CD4-positive, CD25-positive, alpha-beta regulatory T cell (primary cell): ENCODE measurements around the gene TIMM44. TPM values are rescaled to one million over a fixed set of nuclear protein-coding genes. Genes with fewer than 3 reads are reported as not detected.

Experiments used
- ATAC-seq, 2 donors: fragments of 150-1000 bp; cut with Tn5 transposase; one replicate each; pipeline ENCODE4 v1.10.0; 2021; ENCODE audit warnings: low read depth in 2 of 2, moderate number of reproducible peaks in 2 of 2, moderate library complexity in 1 of 2
- DNase-seq, 3 donors: peaks; one replicate each; pipeline versions ENCODE4 v3.0.0 to v3.0.0-alpha.2; 2012 to 2022; ENCODE audit warnings: mixed read lengths in 1 of 3
- H3K27ac ChIP-seq: one replicate; pipeline ENCODE4 v1.7.0; 2013; ENCODE audit warnings: mild to moderate bottlenecking, low read length; ENCODE audit not compliant: insufficient read depth, poor library complexity, severe bottlenecking
- H3K27me3 ChIP-seq: one replicate; pipeline ENCODE4 v1.7.0; 2013; ENCODE audit warnings: low read length; ENCODE audit not compliant: control insufficient read depth, insufficient read depth
- H3K36me3 ChIP-seq: one replicate; pipeline ENCODE4 v1.7.0; 2013; ENCODE audit warnings: mild to moderate bottlenecking, low read length, moderate library complexity; ENCODE audit not compliant: control insufficient read depth, insufficient read depth
- H3K4me1 ChIP-seq: 2 replicates; pipeline ENCODE4 v1.7.0; 2013; ENCODE audit warnings: mild to moderate bottlenecking, low read length; ENCODE audit not compliant: insufficient read depth, control insufficient read depth, poor library complexity, severe bottlenecking
- H3K4me3 ChIP-seq: one replicate; pipeline ENCODE4 v1.7.0; 2013; ENCODE audit warnings: low read depth, mild to moderate bottlenecking, low read length, moderate library complexity
- H3K9me3 ChIP-seq, 2 experiments: 1 replicate in 1 of 2; 2 replicates in 1 of 2; pipeline ENCODE4 v1.7.0; 2013; ENCODE audit warnings: low read length in 2 of 2, mild to moderate bottlenecking in 1 of 2, moderate library complexity in 1 of 2; ENCODE audit not compliant: control insufficient read depth in 2 of 2
- H3K27ac Mint-ChIP-seq, 3 donors: one replicate each; pipeline ENCODE4 v1.8.0; 2020 to 2022; ENCODE audit warnings: mild to moderate bottlenecking in 3 of 3, mixed read lengths in 3 of 3, moderate library complexity in 2 of 3
- H3K27me3 Mint-ChIP-seq: one replicate; pipeline ENCODE4 v1.8.0; 2022; ENCODE audit warnings: mild to moderate bottlenecking, mixed read lengths
- H3K36me3 Mint-ChIP-seq: one replicate; pipeline ENCODE4 v1.8.0; 2020; ENCODE audit warnings: mixed read lengths
- H3K4me1 Mint-ChIP-seq, 4 donors: one replicate each; pipeline ENCODE4 v1.8.0; 2020 to 2022; ENCODE audit warnings: mixed read lengths in 4 of 4, mild to moderate bottlenecking in 1 of 4
- H3K4me3 Mint-ChIP-seq, 4 donors: one replicate each; pipeline ENCODE4 v1.8.0; 2020 to 2022; ENCODE audit warnings: mild to moderate bottlenecking in 4 of 4, mixed read lengths in 4 of 4, moderate library complexity in 3 of 4
- H3K9me3 Mint-ChIP-seq, 7 donors: one replicate each; pipeline ENCODE4 v1.8.0; 2020 to 2022; ENCODE audit warnings: mixed read lengths in 7 of 7, mild to moderate bottlenecking in 3 of 7, moderate library complexity in 2 of 7
- polyA plus RNA-seq, 4 donors: library from polyadenylated mRNA; unstranded; fragments of 300-500 nt; fragmentation: Illumina TruSeq; gene quantifications; one replicate each; pipeline ENCODE4 v1.2.3, GENCODE V29; 2021
- total RNA-seq: library from RNA; stranded (reverse); gene quantifications from one replicate; pipeline ENCODE4 v1.2.3, GENCODE V29; 2022

The TIMM44 gene
- total and polyA plus RNA-seq, 5 donors from 2014 or later, result 14.0 to 72.5 (median 15.0) TPM

- H3K4me1 Mint-ChIP-seq, result peaks cover 5 to 44% (median 18%) of the 10 kb centered on the region in 4 donors
- no peaks in the 10 kb centered on the region for H3K27me3 ChIP-seq
- H3K36me3 ChIP-seq, result no peaks in the 10 kb centered on the region
- DNase-seq (no peak), ATAC-seq (no peak)
- peaks cover 6% of the 10 kb centered on the region for H3K36me3 Mint-ChIP-seq
- H3K4me3 Mint-ChIP-seq, result peak overlapping the region; percentile 90 to 99 (median 94)
- H3K27me3 Mint-ChIP-seq, result peaks cover 9% of the 10 kb centered on the region
- H3K4me1 ChIP-seq, result peaks cover 38% of the 10 kb centered on the region
- no peaks in the 10 kb centered on the region for H3K9me3 ChIP-seq
- H3K9me3 Mint-ChIP-seq, result peaks cover 0 to 9% (median 0%) of the 10 kb centered on the region in 7 donors
- peak overlapping the region; percentile 77 for H3K4me3 ChIP-seq
- H3K27ac Mint-ChIP-seq, result peak overlapping the region; percentile 74 to 94 (median 88)
- peak overlapping the region; percentile 85 for H3K27ac ChIP-seq
Measured at GRCh38 chr19:7902796-7903243, 40.6 kb downstream of the TIMM44 start.

DNA sequence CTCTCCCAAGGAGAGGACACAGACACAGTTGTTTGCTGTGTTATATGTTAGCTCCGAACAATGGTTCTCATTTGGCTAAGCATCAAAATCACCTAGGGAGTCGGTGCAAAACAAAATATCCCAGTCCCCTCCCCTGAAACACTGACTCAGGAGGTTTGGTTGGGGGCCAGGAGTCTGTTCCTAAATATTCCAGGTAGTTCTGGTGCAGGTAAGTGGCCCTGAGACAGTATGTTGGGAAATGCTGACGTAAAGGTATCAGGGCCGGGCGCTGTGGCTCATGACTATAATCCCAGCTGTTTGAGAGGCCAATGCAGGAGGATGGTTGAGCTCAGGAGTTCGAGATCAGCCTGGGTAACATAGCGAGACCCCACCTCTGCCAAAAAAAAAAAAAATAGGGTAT lies 42.1 kb downstream of the TIMM44 start:
- H3K4me1 ChIP-seq, result peaks cover 31% of the 10 kb centered on the region
- Mint-ChIP-seq H3K36me3 (peaks cover 6% of the 10 kb centered on the region), H3K27ac (peak overlapping the region in 1 of 3 donors; percentile 32), H3K27me3 (peaks cover 9% of the 10 kb centered on the region), H3K9me3 (peaks cover 0 to 9% (median 0%) of the 10 kb centered on the region in 7 donors), H3K4me1 (peaks cover 5 to 35% (median 16%) of the 10 kb centered on the region in 4 donors), H3K4me3 (no peak overlapping the region)
- no peaks in the 10 kb centered on the region for H3K27me3 ChIP-seq
- H3K27ac ChIP-seq, result no peak overlapping the region
- no peak overlapping the region for H3K4me3 ChIP-seq
- H3K9me3 ChIP-seq, result no peaks in the 10 kb centered on the region
- H3K36me3 ChIP-seq, result no peaks in the 10 kb centered on the region
- no peak for DNase-seq
- ATAC-seq, result no peak

DNA sequence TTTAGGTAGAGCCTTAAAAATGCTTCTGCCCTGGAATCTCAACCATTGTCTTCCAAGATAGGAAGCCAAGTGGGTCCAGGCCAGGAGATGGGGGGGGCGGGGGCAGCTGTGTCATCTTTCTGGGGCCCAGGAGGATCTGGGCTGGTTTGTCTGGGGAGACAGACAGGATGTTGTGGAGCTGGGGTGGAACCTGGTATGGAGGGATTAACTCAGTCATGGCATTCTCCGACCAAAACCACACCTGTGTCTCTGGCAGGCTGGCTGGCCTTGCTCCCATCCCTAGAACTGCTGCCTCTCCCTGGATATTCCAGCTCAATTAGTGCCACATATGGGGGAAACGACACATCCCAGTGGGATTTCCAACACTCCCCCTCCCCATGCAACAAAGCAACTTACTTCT lies 42.5 kb downstream of the TIMM44 start:
- H3K27ac Mint-ChIP-seq, result peak overlapping the region in 1 of 3 donors; percentile 32
- peaks cover 0 to 9% (median 0%) of the 10 kb centered on the region in 7 donors for H3K9me3 Mint-ChIP-seq
- Histone ChIP-seq H3K9me3 (no peaks in the 10 kb centered on the region), H3K27ac (no peak overlapping the region), H3K27me3 (no peaks in the 10 kb centered on the region), H3K4me1 (peaks cover 27% of the 10 kb centered on the region), H3K36me3 (no peaks in the 10 kb centered on the region), H3K4me3 (no peak overlapping the region)
- peaks cover 5 to 31% (median 16%) of the 10 kb centered on the region in 4 donors for H3K4me1 Mint-ChIP-seq
- ATAC-seq, result no peak
- DNase-seq, result no peak
- H3K4me3 Mint-ChIP-seq, result peak overlapping the region in 1 of 4 donors; percentile 76
- H3K27me3 Mint-ChIP-seq, result peaks cover 9% of the 10 kb centered on the region
- H3K36me3 Mint-ChIP-seq, result peaks cover 6% of the 10 kb centered on the region

DNA sequence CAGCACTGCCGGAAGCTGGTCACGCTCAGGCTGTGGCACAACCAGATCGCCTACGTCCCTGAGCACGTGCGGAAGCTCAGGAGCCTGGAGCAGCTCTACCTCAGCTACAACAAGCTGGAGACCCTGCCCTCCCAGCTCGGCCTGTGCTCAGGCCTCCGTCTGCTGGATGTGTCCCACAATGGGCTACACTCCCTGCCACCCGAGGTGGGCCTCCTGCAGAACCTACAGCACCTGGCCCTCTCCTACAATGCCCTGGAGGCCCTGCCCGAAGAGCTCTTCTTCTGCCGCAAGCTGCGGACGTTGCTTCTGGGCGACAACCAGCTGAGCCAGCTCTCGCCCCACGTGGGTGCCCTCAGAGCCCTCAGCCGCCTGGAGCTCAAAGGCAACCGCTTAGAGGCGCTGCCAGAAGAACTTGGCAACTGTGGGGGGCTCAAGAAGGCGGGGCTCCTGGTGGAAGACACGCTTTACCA lies 43.0 kb downstream of the TIMM44 start:
- DNase-seq (no peak), ATAC-seq (no peak)
- peaks cover 5 to 26% (median 13%) of the 10 kb centered on the region in 4 donors for H3K4me1 Mint-ChIP-seq
- peaks cover 22% of the 10 kb centered on the region for H3K4me1 ChIP-seq
- H3K9me3 ChIP-seq, result no peaks in the 10 kb centered on the region
- H3K27me3 Mint-ChIP-seq, result peaks cover 9% of the 10 kb centered on the region
- H3K27ac Mint-ChIP-seq, result no peak overlapping the region
- no peak overlapping the region for H3K27ac ChIP-seq
- peak overlapping the region in 1 of 4 donors; percentile 76 for H3K4me3 Mint-ChIP-seq
- no peak overlapping the region for H3K4me3 ChIP-seq
- H3K9me3 Mint-ChIP-seq, result peaks cover 0 to 9% (median 0%) of the 10 kb centered on the region in 7 donors
- no peaks in the 10 kb centered on the region for H3K27me3 ChIP-seq
- peaks cover 3% of the 10 kb centered on the region for H3K36me3 Mint-ChIP-seq
- no peaks in the 10 kb centered on the region for H3K36me3 ChIP-seq

DNA sequence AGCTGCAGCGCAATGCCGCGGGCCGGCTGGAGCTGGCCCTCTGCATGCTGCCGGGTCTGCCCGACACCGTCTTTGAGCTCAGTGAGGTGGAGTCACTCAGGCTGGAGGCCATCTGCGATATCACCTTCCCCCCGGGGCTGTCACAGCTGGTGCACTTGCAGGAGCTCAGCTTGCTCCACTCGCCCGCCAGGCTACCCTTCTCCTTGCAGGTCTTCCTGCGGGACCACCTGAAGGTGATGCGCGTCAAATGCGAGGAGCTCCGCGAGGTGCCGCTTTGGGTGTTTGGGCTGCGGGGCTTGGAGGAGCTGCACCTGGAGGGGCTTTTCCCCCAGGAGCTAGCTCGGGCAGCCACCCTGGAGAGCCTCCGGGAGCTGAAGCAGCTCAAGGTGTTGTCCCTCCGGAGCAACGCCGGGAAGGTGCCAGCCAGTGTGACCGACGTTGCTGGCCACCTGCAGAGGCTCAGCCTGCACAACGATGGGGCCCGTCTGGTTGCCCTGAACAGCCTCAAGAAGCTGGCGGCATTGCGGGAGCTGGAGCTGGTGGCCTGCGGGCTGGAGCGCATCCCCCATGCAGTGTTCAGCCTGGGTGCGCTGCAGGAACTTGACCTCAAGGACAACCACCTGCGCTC lies 43.6 kb downstream of the TIMM44 start:
- Mint-ChIP-seq H3K36me3 (peaks cover under 1% of the 10 kb centered on the region), H3K27ac (no peak overlapping the region), H3K27me3 (peaks cover 9% of the 10 kb centered on the region), H3K4me1 (peaks cover 3 to 20% (median 10%) of the 10 kb centered on the region in 4 donors), H3K9me3 (peaks cover 0 to 6% (median 0%) of the 10 kb centered on the region in 7 donors), H3K4me3 (no peak overlapping the region)
- no peaks in the 10 kb centered on the region for H3K36me3 ChIP-seq
- no peak for ATAC-seq
- no peak overlapping the region for H3K27ac ChIP-seq
- peaks cover 16% of the 10 kb centered on the region for H3K4me1 ChIP-seq
- no peak overlapping the region for H3K4me3 ChIP-seq
- DNase-seq, result no peak
- H3K9me3 ChIP-seq, result no peaks in the 10 kb centered on the region
- no peaks in the 10 kb centered on the region for H3K27me3 ChIP-seq

DNA sequence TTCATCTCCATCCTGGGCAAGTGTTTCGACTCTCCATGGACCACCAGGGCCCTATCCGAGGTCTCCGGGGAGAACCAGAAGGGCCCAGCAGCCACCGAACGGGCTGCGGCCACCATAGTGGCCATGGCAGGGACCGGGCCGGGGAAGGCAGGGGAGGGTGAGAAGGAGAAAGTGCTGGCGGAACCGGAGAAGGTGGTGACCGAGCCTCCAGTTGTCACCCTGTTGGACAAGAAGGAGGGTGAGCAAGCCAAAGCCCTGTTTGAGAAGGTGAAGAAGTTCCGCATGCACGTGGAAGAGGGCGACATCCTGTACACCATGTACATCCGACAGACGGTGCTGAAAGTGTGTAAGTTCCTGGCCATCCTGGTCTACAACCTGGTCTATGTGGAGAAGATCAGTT lies 44.5 kb downstream of the TIMM44 start:
- peaks cover 0 to 14% (median 6%) of the 10 kb centered on the region in 4 donors for H3K4me1 Mint-ChIP-seq
- no peak overlapping the region for H3K4me3 ChIP-seq
- no peak for ATAC-seq
- no peak overlapping the region for H3K4me3 Mint-ChIP-seq
- H3K27ac Mint-ChIP-seq, result peak overlapping the region in 1 of 3 donors; percentile 20
- H3K36me3 Mint-ChIP-seq, result no peaks in the 10 kb centered on the region
- H3K27me3 ChIP-seq, result no peaks in the 10 kb centered on the region
- DNase-seq, result no peak
- no peaks in the 10 kb centered on the region for H3K36me3 ChIP-seq
- peaks cover 9% of the 10 kb centered on the region for H3K4me1 ChIP-seq
- H3K9me3 Mint-ChIP-seq, result peaks cover 0 to 4% (median 0%) of the 10 kb centered on the region in 7 donors
- peaks cover 14% of the 10 kb centered on the region for H3K27me3 Mint-ChIP-seq
- H3K27ac ChIP-seq, result no peak overlapping the region
- no peaks in the 10 kb centered on the region for H3K9me3 ChIP-seq

DNA sequence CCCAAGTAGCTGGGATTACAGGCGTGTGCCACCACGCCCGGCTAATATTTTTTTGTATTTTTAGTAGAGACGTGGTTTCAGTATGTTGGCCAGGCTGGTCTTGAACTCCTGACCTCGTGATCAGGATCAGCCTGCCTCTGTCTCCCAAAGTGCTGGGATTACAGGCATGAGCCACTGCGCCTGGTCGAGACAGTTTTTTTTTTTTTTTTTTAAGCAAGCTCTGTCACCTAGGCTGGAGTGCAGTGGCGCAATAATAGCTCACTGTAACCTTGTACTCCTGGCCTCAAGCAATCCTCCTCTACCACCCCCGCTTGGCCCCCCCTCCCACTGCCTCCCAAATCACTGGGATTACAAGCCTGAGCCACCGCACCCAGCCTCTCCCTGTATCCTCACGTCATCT lies 46.2 kb downstream of the TIMM44 start:
- H3K27me3 ChIP-seq, result no peaks in the 10 kb centered on the region
- no peak for ATAC-seq
- H3K36me3 Mint-ChIP-seq, result no peaks in the 10 kb centered on the region

DNA sequence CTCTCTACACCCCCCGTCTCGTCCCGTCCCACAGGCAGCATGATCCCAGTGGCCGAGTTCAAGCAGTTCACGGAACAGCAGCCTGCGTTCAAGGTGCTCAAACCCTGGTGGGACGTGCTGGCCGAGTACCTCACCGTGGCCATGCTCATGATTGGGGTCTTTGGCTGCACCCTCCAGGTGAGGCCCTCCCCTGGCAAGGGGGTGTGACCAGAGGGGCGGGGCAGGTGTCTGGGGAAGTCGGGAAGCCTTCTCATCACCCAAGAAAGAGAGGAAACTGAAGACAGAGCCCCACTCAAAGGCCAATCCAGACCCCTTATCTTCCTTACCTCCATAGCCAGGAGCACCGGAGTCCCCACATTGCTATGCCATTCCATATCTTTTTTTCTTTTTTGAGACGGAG lies 47.9 kb downstream of the TIMM44 start:
- Histone ChIP-seq H3K27me3 (no peaks in the 10 kb centered on the region), H3K4me3 (no peak overlapping the region), H3K27ac (no peak overlapping the region), H3K9me3 (no peaks in the 10 kb centered on the region), H3K36me3 (no peaks in the 10 kb centered on the region), H3K4me1 (no peaks in the 10 kb centered on the region)
- Mint-ChIP-seq H3K4me1 (no peaks in the 10 kb centered on the region), H3K4me3 (no peak overlapping the region), H3K27me3 (peaks cover 11% of the 10 kb centered on the region), H3K27ac (no peak overlapping the region), H3K36me3 (no peaks in the 10 kb centered on the region), H3K9me3 (no peaks in the 10 kb centered on the region)
- ATAC-seq (no peak), DNase-seq (no peak)

More for the DNA sequence above, 46.2 kb downstream of the TIMM44 start:
- Mint-ChIP-seq H3K4me3 (no peak overlapping the region), H3K27me3 (peaks cover 5% of the 10 kb centered on the region), H3K27ac (no peak overlapping the region), H3K4me1 (peaks cover 0 to 2% (median 0%) of the 10 kb centered on the region in 4 donors), H3K9me3 (no peaks in the 10 kb centered on the region)
- no peaks in the 10 kb centered on the region for H3K36me3 ChIP-seq
- DNase-seq, result no peak
- H3K27ac ChIP-seq, result no peak overlapping the region
- no peak overlapping the region for H3K4me3 ChIP-seq
- H3K4me1 ChIP-seq, result no peaks in the 10 kb centered on the region
- H3K9me3 ChIP-seq, result no peaks in the 10 kb centered on the region
